22Rv1 (cell line): ENCODE results near the gene TRIM17.
A peak's percentile ranks its signal among the peaks of the same experiment; 100 is the strongest.

ENCODE experiments used
- H3K27ac ChIP-seq: fragments of 450-650 bp; 2 replicates; pipeline ENCODE4 v1.5.1; 2017
- ZFX ChIP-seq: fragments of 450-650 bp; IDR thresholded peaks from 2 replicates; pipeline ENCODE4 v1.6.1; 2017; ENCODE audit warnings: antibody characterized with exemption, borderline replicate concordance
- TF ChIP-seq, protein P1 (sequence below): fragments of 450-650 bp; IDR thresholded peaks from 2 replicates; pipeline ENCODE4 v1.5.1; 2017; ENCODE audit warnings: mild to moderate bottlenecking

Gene TRIM17

DNA sequence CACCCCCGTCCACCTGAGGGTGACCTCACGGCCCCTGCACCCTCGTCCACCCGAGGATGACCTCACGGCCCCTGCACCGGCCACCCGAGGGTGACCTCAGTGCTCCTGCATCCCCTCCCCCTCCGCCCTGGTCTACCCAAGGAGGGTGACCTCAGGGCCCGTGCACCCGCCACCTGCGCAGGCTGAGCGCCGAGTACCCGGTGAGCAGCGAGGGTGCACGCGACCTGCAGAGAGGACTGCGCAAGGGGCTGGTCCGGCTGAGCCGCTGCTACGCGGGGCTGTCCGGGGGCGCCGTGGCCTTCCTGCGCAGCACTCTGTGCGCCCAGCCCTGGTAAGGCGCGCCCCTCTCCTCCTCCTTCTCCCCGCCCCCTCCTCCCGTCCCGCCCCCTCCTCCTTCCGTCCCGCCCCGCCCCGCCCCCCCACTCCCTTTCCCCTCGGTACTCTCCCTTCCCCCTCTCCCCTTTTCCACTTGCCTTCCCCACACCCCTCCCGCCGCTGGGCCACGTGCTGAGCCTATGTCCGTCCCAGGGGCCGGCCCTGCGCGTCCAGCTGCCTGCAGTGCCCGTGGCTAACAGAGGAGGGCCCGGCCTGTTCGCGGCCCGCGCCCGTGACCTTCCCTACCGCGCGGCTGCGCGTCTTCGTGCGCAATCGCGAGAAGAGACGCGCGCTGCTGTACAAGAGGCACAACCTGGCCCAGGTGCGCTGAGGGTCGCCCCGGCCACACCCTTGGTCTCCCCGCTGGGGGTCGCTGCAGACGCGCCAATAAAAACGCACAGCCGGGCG lies 38.4 kb downstream of the TRIM17 start:
- TF ChIP-seq, protein P1, sequence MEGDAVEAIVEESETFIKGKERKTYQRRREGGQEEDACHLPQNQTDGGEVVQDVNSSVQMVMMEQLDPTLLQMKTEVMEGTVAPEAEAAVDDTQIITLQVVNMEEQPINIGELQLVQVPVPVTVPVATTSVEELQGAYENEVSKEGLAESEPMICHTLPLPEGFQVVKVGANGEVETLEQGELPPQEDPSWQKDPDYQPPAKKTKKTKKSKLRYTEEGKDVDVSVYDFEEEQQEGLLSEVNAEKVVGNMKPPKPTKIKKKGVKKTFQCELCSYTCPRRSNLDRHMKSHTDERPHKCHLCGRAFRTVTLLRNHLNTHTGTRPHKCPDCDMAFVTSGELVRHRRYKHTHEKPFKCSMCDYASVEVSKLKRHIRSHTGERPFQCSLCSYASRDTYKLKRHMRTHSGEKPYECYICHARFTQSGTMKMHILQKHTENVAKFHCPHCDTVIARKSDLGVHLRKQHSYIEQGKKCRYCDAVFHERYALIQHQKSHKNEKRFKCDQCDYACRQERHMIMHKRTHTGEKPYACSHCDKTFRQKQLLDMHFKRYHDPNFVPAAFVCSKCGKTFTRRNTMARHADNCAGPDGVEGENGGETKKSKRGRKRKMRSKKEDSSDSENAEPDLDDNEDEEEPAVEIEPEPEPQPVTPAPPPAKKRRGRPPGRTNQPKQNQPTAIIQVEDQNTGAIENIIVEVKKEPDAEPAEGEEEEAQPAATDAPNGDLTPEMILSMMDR = peak; percentile 85
- no peak for TF ChIP-seq ZFX
- H3K27ac ChIP-seq = peak overlapping the region; percentile 66

DNA sequence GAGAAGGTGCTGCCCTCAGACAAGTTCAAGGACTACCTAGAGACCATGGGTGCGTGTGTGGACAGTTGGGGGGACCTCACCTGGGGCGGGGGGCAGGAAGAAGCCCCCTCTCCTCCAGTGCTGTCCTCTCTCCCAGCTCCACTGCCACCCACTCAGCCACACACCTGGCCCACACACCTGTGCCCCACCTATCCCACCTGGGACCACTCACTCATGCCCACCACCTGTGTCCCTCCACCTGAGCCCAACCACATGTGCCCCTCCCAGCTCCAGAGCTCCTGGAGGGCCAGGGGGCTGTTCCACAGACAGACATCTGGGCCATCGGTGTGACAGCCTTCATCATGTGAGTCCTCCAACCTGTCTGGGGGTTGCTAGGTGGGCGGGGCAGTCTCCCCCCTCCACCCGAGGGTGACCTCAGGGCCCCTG lies 39.0 kb downstream of the TRIM17 start:
- H3K27ac ChIP-seq = peak overlapping the region; percentile 66
- TF ChIP-seq, protein P1 = no peak
- TF ChIP-seq ZFX = no peak

DNA sequence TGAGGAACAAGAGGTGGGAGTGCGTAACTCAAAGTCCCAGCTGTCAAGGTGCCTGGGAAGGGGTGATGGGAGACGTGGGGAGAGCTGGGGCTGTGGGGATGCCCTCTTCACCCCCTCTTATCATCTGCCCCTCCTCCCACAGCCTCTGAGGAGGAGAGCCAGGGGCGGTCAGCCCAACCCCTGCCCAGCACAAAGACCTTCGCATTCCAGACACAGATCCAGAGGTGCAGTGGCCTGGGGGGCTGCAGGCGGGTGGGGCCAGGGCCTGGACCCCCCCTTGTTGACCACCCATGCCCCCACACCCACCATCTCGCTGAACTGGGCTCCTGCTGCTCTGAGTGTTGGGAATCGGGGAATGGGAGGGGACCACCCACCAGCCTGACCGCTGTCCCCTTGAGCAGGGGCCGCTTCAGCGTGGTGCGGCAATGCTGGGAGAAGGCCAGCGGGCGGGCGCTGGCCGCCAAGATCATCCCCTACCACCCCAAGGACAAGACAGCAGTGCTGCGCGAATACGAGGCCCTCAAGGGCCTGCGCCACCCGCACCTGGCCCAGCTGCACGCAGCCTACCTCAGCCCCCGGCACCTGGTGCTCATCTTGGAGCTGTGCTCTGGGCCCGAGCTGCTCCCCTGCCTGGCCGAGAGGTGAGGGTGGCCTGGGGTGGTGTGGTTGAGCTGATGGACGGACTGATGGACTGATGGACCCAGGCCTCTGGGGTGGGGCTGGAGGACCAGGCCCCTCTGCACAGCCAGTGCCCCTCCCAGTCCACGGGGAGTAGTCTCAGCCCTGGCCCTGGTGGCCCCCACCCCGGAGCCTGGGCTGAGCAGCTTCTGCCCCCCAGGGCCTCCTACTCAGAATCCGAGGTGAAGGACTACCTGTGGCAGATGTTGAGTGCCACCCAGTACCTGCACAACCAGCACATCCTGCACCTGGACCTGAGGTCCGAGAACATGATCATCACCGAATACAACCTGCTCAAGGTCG lies 39.7 kb downstream of the TRIM17 start:
- H3K27ac ChIP-seq = peak overlapping the region; percentile 66
- no peak for TF ChIP-seq ZFX
- TF ChIP-seq, protein P1 = no peak

DNA sequence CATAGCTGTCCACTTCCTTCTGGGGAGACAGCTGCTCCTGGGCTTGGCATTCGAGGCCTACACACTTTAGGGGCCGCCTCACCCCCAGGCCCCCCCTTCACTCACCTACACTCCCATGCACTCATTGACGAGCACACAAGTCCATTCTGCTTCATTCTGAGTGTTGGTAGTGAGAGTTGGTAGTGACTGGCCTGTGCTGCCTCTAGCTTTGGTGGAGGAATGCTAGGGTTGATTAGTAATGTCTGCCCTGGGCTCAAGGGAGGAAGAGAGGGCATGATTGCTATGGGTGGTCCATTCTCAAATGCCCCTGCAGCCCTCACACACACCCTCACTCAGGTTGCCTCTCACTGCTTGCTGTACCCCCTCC lies 40.4 kb downstream of the TRIM17 start:
- TF ChIP-seq, protein P1 = no peak
- TF ChIP-seq ZFX = no peak
- no peak overlapping the region for H3K27ac ChIP-seq

DNA sequence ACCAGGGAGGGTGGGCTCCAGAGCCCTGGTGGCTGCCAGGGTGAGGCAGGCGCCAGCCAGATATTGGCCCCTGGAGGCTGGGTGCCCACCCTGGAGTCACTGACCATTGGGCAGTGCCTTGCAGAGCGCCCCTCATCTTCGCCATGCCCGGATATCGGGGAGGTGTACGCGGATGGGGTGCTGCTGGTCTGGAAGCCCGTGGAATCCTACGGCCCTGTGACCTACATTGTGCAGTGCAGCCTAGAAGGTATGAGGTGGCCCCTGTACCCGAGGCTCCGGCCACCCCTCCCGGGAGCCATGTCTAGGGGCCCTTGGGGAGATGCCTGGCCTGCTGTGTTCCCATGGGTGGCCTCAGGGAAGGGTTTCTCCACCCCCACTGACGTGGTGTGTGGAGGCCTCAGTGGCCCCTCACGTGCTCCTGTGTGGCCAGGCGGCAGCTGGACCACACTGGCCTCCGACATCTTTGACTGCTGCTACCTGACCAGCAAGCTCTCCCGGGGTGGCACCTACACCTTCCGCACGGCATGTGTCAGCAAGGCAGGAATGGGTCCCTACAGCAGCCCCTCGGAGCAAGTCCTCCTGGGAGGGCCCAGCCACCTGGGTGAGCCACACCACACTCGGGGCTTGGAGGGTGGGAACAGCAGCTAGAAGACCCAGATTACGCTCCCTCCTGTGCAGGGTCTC lies 40.9 kb downstream of the TRIM17 start:
- no peak overlapping the region for H3K27ac ChIP-seq
- TF ChIP-seq, protein P1 = no peak
- TF ChIP-seq ZFX = no peak

DNA sequence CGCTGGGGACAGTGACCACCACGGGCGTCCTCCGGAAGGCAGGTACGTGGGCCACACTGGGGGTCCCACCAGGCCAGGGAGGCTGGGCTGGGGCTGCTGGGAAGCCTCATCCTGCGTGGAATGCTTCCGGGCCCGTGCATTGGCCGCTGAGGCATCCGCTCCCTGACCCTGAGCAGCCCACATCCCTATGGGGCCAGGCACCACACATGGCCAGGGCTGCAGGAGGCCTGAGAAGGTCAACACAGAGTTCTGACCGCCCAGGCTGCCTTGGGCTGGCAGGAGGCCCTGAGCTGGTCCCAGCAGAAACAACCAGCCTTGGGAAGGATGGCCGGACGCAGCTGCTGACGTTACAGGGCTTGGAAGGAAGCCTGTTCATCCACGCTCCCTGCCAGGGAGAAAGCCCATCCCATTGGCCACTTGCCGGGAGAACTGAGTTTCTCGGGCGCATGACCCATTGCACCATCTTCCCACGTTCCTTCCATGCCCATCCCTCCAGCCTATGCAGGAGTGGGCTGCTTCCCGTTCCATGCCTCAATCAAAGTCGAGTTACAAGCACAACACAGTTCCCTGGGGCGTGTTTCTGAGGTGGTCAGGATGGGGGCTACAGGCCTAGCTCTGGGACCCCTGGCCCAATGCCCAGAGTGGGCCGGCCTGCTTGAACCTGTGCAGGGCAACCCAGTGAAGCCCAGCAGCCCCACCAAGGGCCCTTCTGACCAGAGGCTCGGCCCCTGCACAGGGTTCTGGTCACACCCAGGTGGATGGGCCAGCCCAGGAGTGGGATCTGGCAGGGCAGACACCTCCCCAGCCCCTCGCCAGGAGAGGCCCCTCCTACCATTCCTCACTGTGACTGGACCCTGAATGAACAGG lies 41.7 kb downstream of the TRIM17 start:
- no peak for TF ChIP-seq ZFX
- TF ChIP-seq, protein P1 = no peak
- no peak overlapping the region for H3K27ac ChIP-seq
